AG04450 (cell line): ENCODE measurements around the gene ZBTB7A. TPM values are rescaled to one million over a fixed set of nuclear protein-coding genes. Genes with fewer than 3 reads are reported as not detected.

Experiments
- CTCF ChIA-PET: fragments of 300-600, 350-600 bp; formaldehyde crosslinking; extraction: SDS; loops from one replicate; lab custom pipeline; 2022; ENCODE audit warnings: antibody characterized with exemption, inconsistent platforms; lab: Charles Lee
- POLR2A ChIA-PET: fragments of 350-600 bp; formaldehyde crosslinking; extraction: SDS; loops from one replicate; lab custom pipeline; 2021; ENCODE audit warnings: antibody characterized with exemption, inconsistent platforms; lab: Yijun Ruan, JAX
- DNase-seq: peaks from one replicate; pipeline ENCODE4 v3.0.0-alpha.2; 2011; ENCODE audit warnings: low read depth, low spot score
- H3K27ac ChIP-seq: one replicate; pipeline ENCODE4 v1.5.1; 2012; ENCODE audit warnings: low read depth, low read length, control low read depth
- H3K27me3 ChIP-seq: one replicate; pipeline ENCODE4 v1.6.0; 2012; ENCODE audit warnings: low read length; ENCODE audit not compliant: control insufficient read depth, insufficient read depth
- H3K4me3 ChIP-seq: 2 replicates; pipeline ENCODE4 v1.5.1; 2011; ENCODE audit warnings: mild to moderate bottlenecking, low read depth, low read length, control low read depth
- H3K9me3 ChIP-seq: 2 replicates; pipeline ENCODE4 v1.5.1; 2012; ENCODE audit warnings: low read length; ENCODE audit not compliant: control insufficient read depth, insufficient read depth
- CTCF ChIP-seq: IDR thresholded peaks from 2 replicates; pipeline ENCODE4 v1.5.1; 2011; ENCODE audit warnings: low read depth, low read length, control low read depth, inconsistent platforms
- polyA plus RNA-seq: library from polyadenylated mRNA; depleted of rRNA; stranded (reverse); fragments of >200 nt; gene quantifications from 2 replicates; pipeline ENCODE4 v1.2.3, GENCODE V29; 2011

ZBTB7A gene
- polyA plus RNA-seq, 1 experiment = 2.7 TPM

GRCh38 chr19:4059453-4059871, 7.2 kb downstream of the ZBTB7A start:
- H3K9me3 ChIP-seq = peaks cover 15% of the 10 kb centered on the region
- no peaks in the 10 kb centered on the region for H3K27me3 ChIP-seq
- no peak for TF ChIP-seq CTCF
- peak overlapping the region; percentile 84 for H3K27ac ChIP-seq
- CTCF ChIA-PET = no interaction called here
- DNase-seq = no peak
- POLR2A ChIA-PET = no interaction called here
- H3K4me3 ChIP-seq = no peak overlapping the region

GRCh38 chr19:4058693-4059452, 7.8 kb downstream of the ZBTB7A start:
- H3K27me3 ChIP-seq = no peaks in the 10 kb centered on the region
- H3K4me3 ChIP-seq = peak overlapping the region; percentile 22; the same call in 1 of the 2 replicates
- H3K27ac ChIP-seq = peak overlapping the region; percentile 84
- no peak for TF ChIP-seq CTCF
- CTCF ChIA-PET = interaction anchor here (0.7 to 0.9 kb wide), 2 partner anchors 71 to 81 kb away, joined by 3 to 5 read pairs; no protein-coding TSS in a partner anchor
- POLR2A ChIA-PET = interaction anchor here (0.6 to 1.2 kb wide), 5 partner anchors 7 to 241 kb away, joined by 3 to 4 read pairs (median 3); partner anchors contain the start of gene PIAS4
- DNase-seq = no peak
- peaks cover 16% of the 10 kb centered on the region for H3K9me3 ChIP-seq

GRCh38 chr19:4057931-4058692, 8.6 kb downstream of the ZBTB7A start:
- DNase-seq = peak; percentile 48
- no peaks in the 10 kb centered on the region for H3K27me3 ChIP-seq
- H3K4me3 ChIP-seq = peak overlapping the region; percentile 22; the same call in 1 of the 2 replicates
- POLR2A ChIA-PET = interaction anchor here (0.6 to 1.2 kb wide), 6 partner anchors 8 to 1845 kb away, joined by 3 to 4 read pairs (median 4); partner anchors contain the start of gene PIAS4
- peak overlapping the region; percentile 84 for H3K27ac ChIP-seq
- CTCF ChIA-PET = interaction anchor here (0.6 to 0.9 kb wide), 3 partner anchors 70 to 82 kb away, joined by 3 to 5 read pairs (median 4); no protein-coding TSS in a partner anchor
- H3K9me3 ChIP-seq = peaks cover 19% of the 10 kb centered on the region
- peak; percentile 20 for TF ChIP-seq CTCF

- ChIA-PET CTCF (no interaction called here), POLR2A (no interaction called here)
- H3K9me3 ChIP-seq = peaks cover 19% of the 10 kb centered on the region
- H3K4me3 ChIP-seq = no peak overlapping the region
- no peak for TF ChIP-seq CTCF
- H3K27ac ChIP-seq = no peak overlapping the region
- DNase-seq = no peak
- H3K27me3 ChIP-seq = no peaks in the 10 kb centered on the region
Measured at GRCh38 chr19:4055209-4055552, 11.5 kb downstream of the ZBTB7A start.
